Measurements from ENCODE around the gene GRK3. TPM values are rescaled to one million over a fixed set of nuclear protein-coding genes. Genes with fewer than 3 reads are reported as not detected.

GRK3 gene
- total and polyA plus RNA-seq, 10 of the 15 experiments (the other 5 are each of a cell fraction or from before 2014, with no cell fraction given) = 3.1 to 35.1 (median 14.7) TPM

- no peak for ATAC-seq
- Histone ChIP-seq H3K79me2 (ENCODE audit: control insufficient read depth, insufficient read depth, low read length) (peaks cover 18% of the 10 kb centered on the region), H3K4me3 (no peak overlapping the region), H3K4me2 (ENCODE audit: control insufficient read depth, insufficient read depth) (no peak overlapping the region; the same call in 1 of the 2 replicates), H3K36me3 (ENCODE audit: control insufficient read depth in 2 of 2, insufficient read depth in 2 of 2, low read length in 1 of 2) (no peaks in the 10 kb centered on the region), H3K9me3 (replicated peaks; ENCODE audit: control insufficient read depth, insufficient read depth, low read length) (no peaks in the 10 kb centered on the region), H3K27me3 (replicated peaks in 1 of 2; ENCODE audit: control insufficient read depth in 2 of 2, insufficient read depth in 2 of 2, low read length in 1 of 2) (no peaks in the 10 kb centered on the region), H3K4me1 (ENCODE audit: control insufficient read depth, insufficient read depth, low read length) (peaks cover 47% of the 10 kb centered on the region), H2AFZ (ENCODE audit: control insufficient read depth, low read depth, low read length) (no peak overlapping the region), H3K9ac (ENCODE audit: control insufficient read depth, insufficient read depth, low read length) (no peak overlapping the region), H4K20me1 (ENCODE audit: control insufficient read depth, insufficient read depth) (no peaks in the 10 kb centered on the region), H3K27ac (ENCODE audit: control insufficient read depth, insufficient read depth) (peak overlapping the region; percentile 16; the same call in 1 of the 2 replicates)
- FAIRE-seq = no peak
- 96% methylated on average over 7 of the region's 7 CpGs for WGBS (ENCODE audit: insufficient coverage, insufficient replicate concordance, low lambda C conversion rate, missing lambda C conversion rate)
- ChIA-PET SMC1A (ENCODE audit: uncharacterized antibody, unreplicated experiment) (interaction anchor here (1.0 to 7.8 kb wide), 5 partner anchors 9 to 78 kb away, joined by 3 to 61 read pairs (median 3); no protein-coding TSS in a partner anchor), POLR2A (no interaction called here), CTCF (interaction anchor here (1.0 to 2.1 kb wide), 4 partner anchors 13 to 52 kb away, joined by 3 to 8 read pairs (median 6); no protein-coding TSS in a partner anchor), RAD21 (ENCODE audit: unreplicated experiment) (interaction anchor here (1.0 to 4.2 kb wide), 5 partner anchors 47 to 59 kb away, joined by 3 to 32 read pairs (median 5); no protein-coding TSS in a partner anchor)
- no TSS peak for BruUV-seq (replicated peaks)
- no peak for DNase-seq (ENCODE audit: low read depth, low spot score)
- intact Hi-C loops (cut with micrococcal nuclease; ENCODE audit: unreplicated experiment) = no loop called here
- TF ChIP-seq MLLT1 (IDR thresholded peaks at IDR 0.05) (peak; percentile 47; the same call in 1 of the 2 replicates), IKZF1 (conservative IDR thresholded peaks at IDR 0.05) (0 out of 2 replicates have a peak, but pooled peaks have one; percentile 38), RUNX3 (IDR thresholded peaks at IDR 0.05; ENCODE audit: low read length) (peak; percentile 54), RELB (IDR thresholded peaks at IDR 0.05; ENCODE audit: low read depth) (no peak), E2F4 (IDR thresholded peaks at IDR 0.05; ENCODE audit: low read depth, low read length) (no peak), RB1 (IDR thresholded peaks at IDR 0.05; ENCODE audit: borderline replicate concordance) (no peak), EP300 (IDR thresholded peaks at IDR 0.05; ENCODE audit: borderline replicate concordance in 1 of 2, control insufficient read depth in 1 of 2, low read depth in 2 of 2, low read length in 2 of 2) (no peak), SKIL (IDR thresholded peaks at IDR 0.05; ENCODE audit: low read depth, poor library complexity, severe bottlenecking) (no peak)
- in situ Hi-C loops (cut with MboI) = no loop called here
Measured at GRCh38 chr22:25621986-25622385, 57.5 kb downstream of the GRK3 start.

Data from GM12878 (cell line).